Liver (tissue), 9 donors: ENCODE results near the gene PTPRN2. TPM values are rescaled to one million over a fixed set of nuclear protein-coding genes. Genes with fewer than 3 reads are reported as not detected.

ENCODE experiments used
- DNase-seq: peaks from one replicate; pipeline ENCODE4 v3.0.0-alpha.2; 2017; ENCODE audit warnings: low spot score
- H3K27ac ChIP-seq, 2 donors: one replicate each; pipeline ENCODE4 v1.7.0; 2013; ENCODE audit warnings: inconsistent platforms in 2 of 2, low read length in 2 of 2, control low read depth in 1 of 2, low read depth in 1 of 2, mild to moderate bottlenecking in 1 of 2
- H3K27me3 ChIP-seq, 4 donors: one replicate each; pipeline versions ENCODE4 v1.6.1 to v1.7.0; 2013; ENCODE audit warnings: low read length in 3 of 4, inconsistent platforms in 1 of 4, mild to moderate bottlenecking in 1 of 4, moderate library complexity in 1 of 4; ENCODE audit not compliant: control insufficient read depth in 4 of 4, insufficient read depth in 4 of 4
- H3K36me3 ChIP-seq, 4 donors: one replicate each; pipeline versions ENCODE4 v1.6.1 to v1.7.0; 2013; ENCODE audit warnings: low read length in 3 of 4, mild to moderate bottlenecking in 3 of 4, low read depth in 1 of 4, moderate library complexity in 1 of 4; ENCODE audit not compliant: control insufficient read depth in 4 of 4, insufficient read depth in 3 of 4
- H3K4me1 ChIP-seq, 4 donors: one replicate each; pipeline versions ENCODE4 v1.6.1 to v1.7.0; 2013; ENCODE audit warnings: low read length in 3 of 4, mild to moderate bottlenecking in 3 of 4, moderate library complexity in 1 of 4; ENCODE audit not compliant: control insufficient read depth in 4 of 4, insufficient read depth in 4 of 4
- H3K4me3 ChIP-seq, 3 donors: one replicate each; pipeline versions ENCODE4 v1.6.1 to v1.7.0; 2013; ENCODE audit warnings: low read length in 3 of 3, control low read depth in 1 of 3, low read depth in 1 of 3, mild to moderate bottlenecking in 1 of 3
- H3K9ac ChIP-seq, 2 donors: one replicate each; pipeline ENCODE4 v1.7.0; 2013; ENCODE audit warnings: low read length in 2 of 2, mild to moderate bottlenecking in 2 of 2, moderate library complexity in 2 of 2, control low read depth in 1 of 2, low read depth in 1 of 2
- H3K9me3 ChIP-seq, 4 donors: one replicate each; pipeline versions ENCODE4 v1.6.1 to v1.7.0; 2013; ENCODE audit warnings: low read length in 3 of 4; ENCODE audit not compliant: control insufficient read depth in 4 of 4
- EGR1 ChIP-seq, 2 donors: IDR thresholded peaks; 2 replicates each; pipeline ENCODE4 v1.6.1; 2016 to 2018; ENCODE audit warnings: antibody characterized with exemption in 2 of 2, low read depth in 2 of 2
- FOXA1 ChIP-seq: IDR thresholded peaks from 2 replicates; pipeline ENCODE4 v1.6.1; 2016; ENCODE audit warnings: antibody characterized with exemption
- FOXA2 ChIP-seq: IDR thresholded peaks from 2 replicates; pipeline ENCODE4 v1.6.1; 2016; ENCODE audit warnings: antibody characterized with exemption
- GABPA ChIP-seq, 2 donors: IDR thresholded peaks in 1 of 2; conservative IDR thresholded peaks in 1 of 2; 2 replicates each; pipeline ENCODE4 v1.6.1; 2016; ENCODE audit warnings: antibody characterized with exemption in 2 of 2, mild to moderate bottlenecking in 1 of 2, moderate library complexity in 1 of 2
- HNF4A ChIP-seq, 2 donors: conservative IDR thresholded peaks; 2 replicates each; pipeline ENCODE4 v1.6.1; 2016; ENCODE audit warnings: antibody characterized with exemption in 2 of 2, mild to moderate bottlenecking in 2 of 2
- HNF4G ChIP-seq: IDR thresholded peaks from 2 replicates; pipeline ENCODE4 v1.6.1; 2016; ENCODE audit warnings: antibody characterized with exemption
- JUND ChIP-seq, 2 donors: IDR thresholded peaks; 2 replicates each; pipeline ENCODE4 v1.6.1; 2016; ENCODE audit warnings: antibody characterized with exemption in 2 of 2
- NR2F2 ChIP-seq: IDR thresholded peaks from 2 replicates; pipeline ENCODE4 v1.6.1; 2016; ENCODE audit warnings: antibody characterized with exemption
- RAD21 ChIP-seq, 2 donors: IDR thresholded peaks; 2 replicates each; pipeline ENCODE4 v1.6.1; 2016; ENCODE audit warnings: antibody characterized with exemption in 2 of 2, mild to moderate bottlenecking in 2 of 2
- RXRA ChIP-seq, 2 donors: IDR thresholded peaks; 2 replicates each; pipeline ENCODE4 v1.6.1; 2017 to 2018; ENCODE audit warnings: antibody characterized with exemption in 2 of 2, mild to moderate bottlenecking in 1 of 2
- SP1 ChIP-seq: IDR thresholded peaks from 2 replicates; pipeline ENCODE4 v1.6.1; 2018; ENCODE audit warnings: antibody characterized with exemption, mild to moderate bottlenecking
- TAF1 ChIP-seq: conservative IDR thresholded peaks from 2 replicates; pipeline ENCODE4 v1.6.1; 2016; ENCODE audit warnings: antibody characterized with exemption, mild to moderate bottlenecking
- YY1 ChIP-seq: IDR thresholded peaks from 2 replicates; pipeline ENCODE4 v1.6.1; 2016; ENCODE audit warnings: antibody characterized with exemption, mild to moderate bottlenecking
- WGBS: extraction: QIAGEN DNeasy Blood & Tissue Kit; methylation state at CpG from one replicate; pipeline ENCODE4 v1.1.7; 2013; 5-methylcytosine and 5-hydroxymethylcytosine counted together
- polyA plus RNA-seq, 2 donors: library from polyadenylated mRNA; stranded (reverse) in 1 of 2; unstranded in 1 of 2; fragments of 200-250 nt in 1 of 2; fragments of >200 nt in 1 of 2; fragmentation: Nextera tagmentation in 1 of 2; extraction: Ambion mirVana in 1 of 2; gene quantifications; one replicate each; pipeline versions ENCODE4 v1.2.1 to v1.2.3, GENCODE V29; 2013 to 2015
- total RNA-seq, 2 donors: library from RNA; depleted of rRNA; stranded (reverse); fragments of >200 nt; gene quantifications; one replicate each; pipeline ENCODE4 v1.2.3, GENCODE V29; 2014
- TF ChIP-seq, protein P1 (sequence below): IDR thresholded peaks from 2 replicates; pipeline ENCODE4 v1.6.1; 2016; ENCODE audit warnings: antibody characterized with exemption, mild to moderate bottlenecking
- TF ChIP-seq, protein P2 (sequence below): IDR thresholded peaks from 2 replicates; pipeline ENCODE4 v1.6.1; 2016; ENCODE audit warnings: antibody characterized with exemption
- TF ChIP-seq, protein P3 (sequence below): IDR thresholded peaks from 2 replicates; pipeline ENCODE4 v1.6.1; 2016; ENCODE audit warnings: antibody characterized with exemption
- TF ChIP-seq, protein P4 (sequence below): fragments of 150-350 bp; IDR thresholded peaks from 2 replicates; pipeline ENCODE4 v1.5.1; 2017; ENCODE audit warnings: improper control_type of control experiment, low read depth, low read length; ENCODE audit not compliant: missing input control
- TF ChIP-seq, protein P5 (sequence below): IDR thresholded peaks from 2 replicates; pipeline ENCODE4 v1.6.1; 2016; ENCODE audit warnings: antibody characterized with exemption
- donor health status: healthy.
- donor health status: healthy.
- donor health status: healthy.
- donor health status: healthy.
- donor health status: healthy.

Gene PTPRN2
- total and polyA plus RNA-seq, 4 donors: 0.75 to 1.9 (median 1.1) TPM

DNA sequence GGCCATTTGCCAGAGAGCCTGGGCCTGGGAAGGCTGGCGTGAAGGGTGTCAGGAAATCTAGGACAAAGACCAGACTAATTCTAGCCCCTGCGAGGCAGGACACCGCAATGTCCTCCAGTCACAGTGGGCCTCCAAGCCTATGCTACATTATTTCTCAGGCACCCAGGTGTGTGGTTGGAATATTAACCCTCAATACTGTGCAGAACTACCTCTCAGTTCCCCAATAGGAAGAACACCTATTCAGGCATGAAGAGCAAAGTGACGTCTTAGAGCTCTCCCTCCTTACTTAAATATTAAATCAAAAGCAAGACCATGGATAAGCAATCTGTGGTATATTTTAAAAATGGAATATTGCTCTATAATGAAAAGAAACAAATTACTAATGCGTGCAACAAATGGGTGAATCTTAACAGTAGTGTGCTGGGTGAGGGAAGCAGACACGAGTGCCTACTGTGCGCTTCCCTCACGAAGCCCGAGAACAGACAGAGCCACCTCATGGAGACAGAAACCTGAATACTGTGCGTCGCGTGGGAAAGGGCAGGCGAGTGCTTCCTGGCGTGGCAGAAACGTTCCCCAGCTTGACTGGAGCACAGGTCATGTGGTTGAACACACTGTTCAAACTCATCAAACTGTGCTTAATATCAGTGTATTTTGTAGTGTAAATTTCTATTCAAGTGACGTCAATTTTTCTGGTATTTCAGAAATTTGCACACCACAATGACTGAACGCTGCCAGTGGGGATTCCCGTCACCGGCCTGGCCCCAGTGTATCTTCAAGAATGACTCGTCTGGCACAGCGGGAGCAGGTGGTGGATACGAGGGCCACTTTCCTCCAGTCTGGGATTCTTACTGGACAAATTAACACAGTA lies 15.5 kb upstream of the PTPRN2 start:
- H3K9ac ChIP-seq: no peak overlapping the region
- 87% methylated on average over 22 of the region's 22 CpGs for WGBS
- TF ChIP-seq EGR1 (IDR thresholded peaks at IDR 0.05; ENCODE audit: low read depth in 2 of 2) (no peak), FOXA2 (no peak), RAD21 (IDR thresholded peaks at IDR 0.05) (no peak), JUND (IDR thresholded peaks at IDR 0.05) (no peak), RXRA (IDR thresholded peaks at IDR 0.05) (no peak), HNF4G (no peak), SP1 (no peak), NR2F2 (no peak), GABPA (IDR thresholded peaks at IDR 0.05 in 1 of 2, conservative IDR thresholded peaks at IDR 0.05 in 1 of 2) (no peak), YY1 (no peak)
- TF ChIP-seq, protein P1, sequence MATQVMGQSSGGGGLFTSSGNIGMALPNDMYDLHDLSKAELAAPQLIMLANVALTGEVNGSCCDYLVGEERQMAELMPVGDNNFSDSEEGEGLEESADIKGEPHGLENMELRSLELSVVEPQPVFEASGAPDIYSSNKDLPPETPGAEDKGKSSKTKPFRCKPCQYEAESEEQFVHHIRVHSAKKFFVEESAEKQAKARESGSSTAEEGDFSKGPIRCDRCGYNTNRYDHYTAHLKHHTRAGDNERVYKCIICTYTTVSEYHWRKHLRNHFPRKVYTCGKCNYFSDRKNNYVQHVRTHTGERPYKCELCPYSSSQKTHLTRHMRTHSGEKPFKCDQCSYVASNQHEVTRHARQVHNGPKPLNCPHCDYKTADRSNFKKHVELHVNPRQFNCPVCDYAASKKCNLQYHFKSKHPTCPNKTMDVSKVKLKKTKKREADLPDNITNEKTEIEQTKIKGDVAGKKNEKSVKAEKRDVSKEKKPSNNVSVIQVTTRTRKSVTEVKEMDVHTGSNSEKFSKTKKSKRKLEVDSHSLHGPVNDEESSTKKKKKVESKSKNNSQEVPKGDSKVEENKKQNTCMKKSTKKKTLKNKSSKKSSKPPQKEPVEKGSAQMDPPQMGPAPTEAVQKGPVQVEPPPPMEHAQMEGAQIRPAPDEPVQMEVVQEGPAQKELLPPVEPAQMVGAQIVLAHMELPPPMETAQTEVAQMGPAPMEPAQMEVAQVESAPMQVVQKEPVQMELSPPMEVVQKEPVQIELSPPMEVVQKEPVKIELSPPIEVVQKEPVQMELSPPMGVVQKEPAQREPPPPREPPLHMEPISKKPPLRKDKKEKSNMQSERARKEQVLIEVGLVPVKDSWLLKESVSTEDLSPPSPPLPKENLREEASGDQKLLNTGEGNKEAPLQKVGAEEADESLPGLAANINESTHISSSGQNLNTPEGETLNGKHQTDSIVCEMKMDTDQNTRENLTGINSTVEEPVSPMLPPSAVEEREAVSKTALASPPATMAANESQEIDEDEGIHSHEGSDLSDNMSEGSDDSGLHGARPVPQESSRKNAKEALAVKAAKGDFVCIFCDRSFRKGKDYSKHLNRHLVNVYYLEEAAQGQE: no peak
- TF ChIP-seq, protein P2, sequence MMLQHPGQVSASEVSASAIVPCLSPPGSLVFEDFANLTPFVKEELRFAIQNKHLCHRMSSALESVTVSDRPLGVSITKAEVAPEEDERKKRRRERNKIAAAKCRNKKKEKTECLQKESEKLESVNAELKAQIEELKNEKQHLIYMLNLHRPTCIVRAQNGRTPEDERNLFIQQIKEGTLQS: no peak
- TF ChIP-seq, protein P3, sequence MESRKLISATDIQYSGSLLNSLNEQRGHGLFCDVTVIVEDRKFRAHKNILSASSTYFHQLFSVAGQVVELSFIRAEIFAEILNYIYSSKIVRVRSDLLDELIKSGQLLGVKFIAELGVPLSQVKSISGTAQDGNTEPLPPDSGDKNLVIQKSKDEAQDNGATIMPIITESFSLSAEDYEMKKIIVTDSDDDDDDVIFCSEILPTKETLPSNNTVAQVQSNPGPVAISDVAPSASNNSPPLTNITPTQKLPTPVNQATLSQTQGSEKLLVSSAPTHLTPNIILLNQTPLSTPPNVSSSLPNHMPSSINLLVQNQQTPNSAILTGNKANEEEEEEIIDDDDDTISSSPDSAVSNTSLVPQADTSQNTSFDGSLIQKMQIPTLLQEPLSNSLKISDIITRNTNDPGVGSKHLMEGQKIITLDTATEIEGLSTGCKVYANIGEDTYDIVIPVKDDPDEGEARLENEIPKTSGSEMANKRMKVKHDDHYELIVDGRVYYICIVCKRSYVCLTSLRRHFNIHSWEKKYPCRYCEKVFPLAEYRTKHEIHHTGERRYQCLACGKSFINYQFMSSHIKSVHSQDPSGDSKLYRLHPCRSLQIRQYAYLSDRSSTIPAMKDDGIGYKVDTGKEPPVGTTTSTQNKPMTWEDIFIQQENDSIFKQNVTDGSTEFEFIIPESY: no peak

DNA sequence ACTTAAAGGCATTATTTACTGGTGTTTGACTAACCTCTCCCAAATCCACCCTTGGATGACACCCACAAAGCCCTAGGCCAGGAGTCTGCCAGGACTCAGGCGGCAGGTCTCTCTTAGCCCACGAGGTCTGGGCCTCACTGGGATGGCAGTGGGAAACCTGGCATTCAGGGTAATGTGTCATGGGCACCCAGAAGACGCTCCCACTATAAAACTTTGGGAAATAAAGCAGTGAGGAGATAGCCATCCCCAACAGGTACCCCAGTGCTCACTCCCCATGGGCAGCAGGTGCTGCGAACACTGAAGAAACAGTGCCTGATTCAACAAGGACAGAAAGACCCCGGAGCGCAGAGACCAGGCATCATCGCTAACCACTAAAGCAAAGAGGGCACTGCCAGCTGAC lies 14.4 kb upstream of the PTPRN2 start:
- no peak for DNase-seq
- Histone ChIP-seq H3K27me3 (no peaks in the 10 kb centered on the region), H3K27ac (no peak overlapping the region), H3K4me3 (no peak overlapping the region), H3K9me3 (no peaks in the 10 kb centered on the region), H3K9ac (no peak overlapping the region), H3K4me1 (no peaks in the 10 kb centered on the region), H3K36me3 (no peaks in the 10 kb centered on the region)
- 94% methylated on average over 7 of the region's 7 CpGs for WGBS
- TF ChIP-seq HNF4A (conservative IDR thresholded peaks at IDR 0.05) (no peak), NR2F2 (no peak), YY1 (no peak), FOXA1 (no peak), TAF1 (no peak), FOXA2 (no peak), JUND (IDR thresholded peaks at IDR 0.05) (no peak), GABPA (IDR thresholded peaks at IDR 0.05 in 1 of 2, conservative IDR thresholded peaks at IDR 0.05 in 1 of 2) (no peak), RAD21 (IDR thresholded peaks at IDR 0.05) (no peak), EGR1 (IDR thresholded peaks at IDR 0.05; ENCODE audit: low read depth in 2 of 2) (no peak)
- TF ChIP-seq, protein P3: no peak
- TF ChIP-seq, protein P4, sequence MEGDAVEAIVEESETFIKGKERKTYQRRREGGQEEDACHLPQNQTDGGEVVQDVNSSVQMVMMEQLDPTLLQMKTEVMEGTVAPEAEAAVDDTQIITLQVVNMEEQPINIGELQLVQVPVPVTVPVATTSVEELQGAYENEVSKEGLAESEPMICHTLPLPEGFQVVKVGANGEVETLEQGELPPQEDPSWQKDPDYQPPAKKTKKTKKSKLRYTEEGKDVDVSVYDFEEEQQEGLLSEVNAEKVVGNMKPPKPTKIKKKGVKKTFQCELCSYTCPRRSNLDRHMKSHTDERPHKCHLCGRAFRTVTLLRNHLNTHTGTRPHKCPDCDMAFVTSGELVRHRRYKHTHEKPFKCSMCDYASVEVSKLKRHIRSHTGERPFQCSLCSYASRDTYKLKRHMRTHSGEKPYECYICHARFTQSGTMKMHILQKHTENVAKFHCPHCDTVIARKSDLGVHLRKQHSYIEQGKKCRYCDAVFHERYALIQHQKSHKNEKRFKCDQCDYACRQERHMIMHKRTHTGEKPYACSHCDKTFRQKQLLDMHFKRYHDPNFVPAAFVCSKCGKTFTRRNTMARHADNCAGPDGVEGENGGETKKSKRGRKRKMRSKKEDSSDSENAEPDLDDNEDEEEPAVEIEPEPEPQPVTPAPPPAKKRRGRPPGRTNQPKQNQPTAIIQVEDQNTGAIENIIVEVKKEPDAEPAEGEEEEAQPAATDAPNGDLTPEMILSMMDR: no peak
- TF ChIP-seq, protein P5, sequence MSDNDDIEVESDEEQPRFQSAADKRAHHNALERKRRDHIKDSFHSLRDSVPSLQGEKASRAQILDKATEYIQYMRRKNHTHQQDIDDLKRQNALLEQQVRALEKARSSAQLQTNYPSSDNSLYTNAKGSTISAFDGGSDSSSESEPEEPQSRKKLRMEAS: no peak

More for the DNA sequence above, 15.5 kb upstream of the PTPRN2 start:
- Histone ChIP-seq H3K9me3 (no peaks in the 10 kb centered on the region), H3K36me3 (no peaks in the 10 kb centered on the region), H3K4me1 (no peaks in the 10 kb centered on the region), H3K4me3 (no peak overlapping the region), H3K27ac (no peak overlapping the region), H3K27me3 (no peaks in the 10 kb centered on the region)
- DNase-seq: no peak
